Measurements from ENCODE around the gene CCNYL1.
A peak's percentile ranks its signal among the peaks of the same experiment; 100 is the strongest.

CCNYL1 gene

DNA sequence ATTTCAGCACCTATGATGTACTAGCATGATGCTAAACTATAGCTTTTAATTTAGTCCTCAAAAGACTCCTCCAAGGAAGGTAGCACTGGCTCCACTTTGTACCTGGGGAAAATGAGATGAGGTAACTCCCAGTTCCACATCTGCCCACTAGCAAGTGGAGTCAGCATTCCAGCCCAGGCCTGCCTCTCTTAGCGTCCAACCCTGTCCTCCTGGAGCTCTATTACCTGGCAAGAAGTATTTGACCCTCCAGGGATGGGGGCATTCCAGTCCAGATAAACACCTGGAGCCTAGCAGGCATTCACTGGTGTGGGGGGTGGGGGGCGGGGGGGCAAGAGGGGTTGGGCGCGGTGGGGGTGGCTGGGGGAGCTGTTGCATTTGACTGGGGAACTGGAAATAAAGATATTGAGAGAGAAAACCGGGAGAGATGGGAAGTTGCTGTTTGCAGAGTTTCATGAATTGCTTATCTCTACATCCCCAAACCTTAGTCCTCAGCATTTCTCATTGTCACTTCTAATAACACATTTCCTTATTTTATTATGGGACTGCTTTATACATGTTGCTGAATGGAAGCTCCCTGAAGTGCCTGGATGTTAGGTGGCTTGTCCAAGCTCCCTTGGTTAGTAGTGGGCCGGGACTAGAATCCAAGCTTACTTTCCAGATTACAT, 80.3 kb downstream of the CCNYL1 start:
- no peak for DNase-seq (ENCODE audit: low spot score)

DNA sequence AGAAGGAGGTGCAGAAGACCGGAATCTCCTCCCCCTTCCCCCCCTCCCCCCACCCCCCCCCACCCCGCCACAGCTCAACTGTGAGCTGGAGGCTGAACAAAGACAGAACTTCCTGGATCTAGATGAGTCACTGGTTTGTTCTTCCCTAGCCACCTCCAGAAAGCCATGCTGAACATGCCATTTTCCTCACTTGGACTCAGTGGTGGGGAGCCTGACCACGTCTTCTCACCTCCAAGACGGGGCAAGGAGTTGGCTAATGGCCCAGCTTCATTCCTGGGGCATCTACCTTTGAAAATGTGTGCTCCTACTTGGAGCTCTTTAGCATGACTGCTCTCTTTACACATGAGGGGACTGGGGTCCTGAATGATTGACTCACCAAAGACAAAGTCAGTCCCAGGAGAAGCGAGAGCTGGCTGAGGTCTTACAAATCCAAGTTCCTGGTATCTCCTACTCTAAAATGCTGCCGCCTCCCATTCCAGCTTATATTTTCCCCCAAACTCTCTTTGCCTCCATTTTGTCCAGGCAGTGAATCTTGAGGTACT, 80.9 kb downstream of the CCNYL1 start:
- DNase-seq (ENCODE audit: low spot score), result peak; percentile 84

DNA sequence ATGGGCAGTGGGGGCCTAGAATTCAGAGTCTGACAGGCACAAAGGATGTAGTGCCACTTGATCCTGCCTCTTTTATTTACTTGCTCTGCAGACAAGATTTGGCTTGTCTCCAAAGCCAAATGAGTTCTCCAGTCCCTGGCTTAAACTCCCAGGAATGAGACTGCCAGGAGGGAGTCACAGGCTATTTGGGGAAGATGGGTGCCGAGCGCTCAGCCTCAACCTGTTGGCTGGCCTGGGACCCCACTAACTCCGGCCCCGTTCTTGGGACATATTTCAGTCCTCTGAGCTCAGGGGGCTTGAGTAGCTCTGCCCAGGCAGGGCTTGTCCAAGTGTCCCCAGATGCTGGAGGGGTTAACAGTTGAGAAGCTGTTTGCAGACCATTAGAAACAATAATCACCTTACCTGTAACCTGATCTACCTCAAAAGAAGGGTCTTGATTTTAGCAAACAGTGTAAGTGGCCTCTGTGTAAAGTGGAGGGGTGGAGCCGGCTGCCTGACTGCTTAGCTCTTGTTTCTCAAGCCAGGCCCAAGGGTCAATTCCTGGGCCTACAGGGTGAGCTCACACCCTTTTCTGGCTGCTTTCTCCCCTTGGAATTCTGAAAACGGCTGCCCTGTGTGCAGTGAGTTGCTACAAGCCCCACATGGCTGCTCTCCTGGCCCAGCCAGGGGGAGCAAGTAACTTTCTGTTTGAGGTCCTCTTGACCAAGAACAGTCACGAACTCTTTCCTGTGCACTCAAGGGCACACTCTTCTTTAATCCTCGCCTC, 85.3 kb downstream of the CCNYL1 start:
- no peak for DNase-seq (ENCODE audit: low spot score)

DNA sequence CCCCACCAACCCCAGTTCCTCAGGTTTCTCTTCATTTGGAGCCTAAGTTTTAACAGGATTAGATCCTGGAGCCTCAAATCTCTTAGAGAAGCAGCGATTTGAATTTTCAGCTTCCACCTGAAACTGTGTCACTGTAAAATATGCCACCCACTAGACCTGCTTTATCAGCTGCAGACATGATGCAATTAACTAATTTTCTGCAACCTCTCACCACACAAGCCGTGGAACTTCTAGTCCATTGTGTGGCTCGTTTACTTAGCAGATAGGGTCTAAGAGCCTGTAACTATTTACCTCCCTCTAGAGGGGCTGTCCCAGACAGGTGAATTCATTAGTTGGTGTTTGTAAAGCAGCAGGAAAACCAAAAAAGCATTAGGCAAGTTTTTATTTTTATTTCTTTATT, 89.8 kb downstream of the CCNYL1 start:
- no peak for DNase-seq (ENCODE audit: low spot score)

DNA sequence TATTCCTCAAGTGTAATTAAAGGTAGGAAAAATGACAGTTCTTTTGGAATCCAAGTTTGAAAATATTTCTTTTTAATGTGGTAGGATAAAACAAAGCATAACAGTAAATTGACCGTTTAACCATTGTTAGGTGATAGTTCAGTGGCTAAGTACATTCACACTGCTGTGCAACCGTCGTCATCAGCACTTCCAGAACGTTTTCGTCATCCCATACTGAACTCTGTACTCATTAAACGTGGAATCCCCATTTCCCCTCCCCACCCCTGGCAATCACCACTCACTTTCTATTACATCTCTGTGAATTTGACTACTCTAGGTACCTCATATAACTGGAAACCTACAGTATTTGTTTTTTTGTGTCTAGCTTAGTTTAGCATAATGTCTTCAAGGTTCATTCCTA, 91.2 kb downstream of the CCNYL1 start:
- no peak for DNase-seq (ENCODE audit: low spot score)

Measured in SW480 (cell line).